Calu3 (cell line): ENCODE results near the gene PARN. TPM values are rescaled to one million over a fixed set of nuclear protein-coding genes. Genes with fewer than 3 reads are reported as not detected.
"Not testable (repeated sequence)": the region's sequence is repeated elsewhere in the genome, so short reads cannot be mapped to it uniquely, and the experiment has no call there.

Experiments
- BruUV-seq: library from RNA; stranded (reverse); fragments of 400-500 nt; replicated peaks from 2 replicates; lab custom pipeline; 2021; lab: Mats Ljungman, UMichigan
- CTCF ChIA-PET: fragments of 300-600 bp; sonication (Branson Sonifier 250); formaldehyde crosslinking; loops from one replicate; lab custom pipeline; 2022; ENCODE audit warnings: antibody characterized with exemption; lab: Charles Lee
- DNase-seq: peaks from one replicate; pipeline ENCODE4 v3.0.0; 2022
- H3K27ac Mint-ChIP-seq: one replicate; pipeline ENCODE4 v1.8.0; 2022; ENCODE audit warnings: mixed read lengths; ENCODE audit not compliant: unreplicated experiment
- H3K27me3 Mint-ChIP-seq: one replicate; pipeline ENCODE4 v1.8.0; 2022; ENCODE audit warnings: mixed read lengths; ENCODE audit not compliant: unreplicated experiment
- H3K36me3 Mint-ChIP-seq: one replicate; pipeline ENCODE4 v1.8.0; 2022; ENCODE audit warnings: mild to moderate bottlenecking, moderate library complexity, mixed read lengths; ENCODE audit not compliant: insufficient read depth, unreplicated experiment
- H3K4me1 Mint-ChIP-seq: one replicate; pipeline ENCODE4 v1.8.0; 2022; ENCODE audit warnings: mild to moderate bottlenecking, low read depth, mixed read lengths; ENCODE audit not compliant: unreplicated experiment
- H3K4me3 Mint-ChIP-seq: one replicate; pipeline ENCODE4 v1.8.0; 2022; ENCODE audit warnings: mild to moderate bottlenecking, low read depth, moderate library complexity, mixed read lengths; ENCODE audit not compliant: unreplicated experiment
- H3K9me3 Mint-ChIP-seq: one replicate; pipeline ENCODE4 v1.8.0; 2022; ENCODE audit warnings: low read depth, mixed read lengths; ENCODE audit not compliant: unreplicated experiment
- CTCF ChIP-seq: fragments of 200-600 bp; IDR thresholded peaks from one replicate; pipeline ENCODE4 v1.8.0; 2022; ENCODE audit warnings: antibody characterized with exemption; ENCODE audit not compliant: unreplicated experiment
- intact Hi-C: fragments of 100-400 bp; cut with micrococcal nuclease; formaldehyde crosslinking; loops from one replicate; pipeline ENCODE4 v1.10.0; 2022; ENCODE audit not compliant: unreplicated experiment
- total RNA-seq: library from RNA; stranded (reverse); gene quantifications from 2 replicates; pipeline ENCODE4 v1.2.3, GENCODE V29; 2022

Gene PARN
- total RNA-seq, 1 experiment from 2014 or later: 59.1 TPM

GRCh38 chr16:14553447-14553846, 76.6 kb downstream of the PARN start:
- Mint-ChIP-seq H3K4me3 (no peak overlapping the region), H3K36me3 (peaks cover 10% of the 10 kb centered on the region), H3K27ac (no peak overlapping the region), H3K9me3 (no peaks in the 10 kb centered on the region), H3K4me1 (peaks cover 24% of the 10 kb centered on the region), H3K27me3 (no peaks in the 10 kb centered on the region)
- CTCF ChIA-PET: interaction anchor here (0.7 kb wide), 1 partner anchor 9 kb away, joined by 3 read pairs; no protein-coding TSS in a partner anchor
- no peak for DNase-seq
- TF ChIP-seq CTCF: no peak
- intact Hi-C loops: no loop called here
- no TSS peak for BruUV-seq

- no peaks in the 10 kb centered on the region for H3K27me3 Mint-ChIP-seq
- CTCF ChIA-PET: interaction anchor here (0.6 to 0.9 kb wide), 6 partner anchors 13 to 214 kb away, joined by 3 to 4 read pairs (median 3); no protein-coding TSS in a partner anchor
- BruUV-seq: no TSS peak
- intact Hi-C loops: loop anchor here (5.0 to 10.0 kb wide), 3 partner anchors 78 to 455 kb away; no protein-coding TSS in a partner anchor
- peak overlapping the region; percentile 44 for H3K4me3 Mint-ChIP-seq
- peaks cover 51% of the 10 kb centered on the region for H3K4me1 Mint-ChIP-seq
- H3K9me3 Mint-ChIP-seq: no peaks in the 10 kb centered on the region
- H3K27ac Mint-ChIP-seq: peak overlapping the region; percentile 64
- DNase-seq: peak; percentile 30
- peaks cover 16% of the 10 kb centered on the region for H3K36me3 Mint-ChIP-seq
- TF ChIP-seq CTCF: no peak
Observed at GRCh38 chr16:14549789-14550153, 80.3 kb downstream of the PARN start.

GRCh38 chr16:14548933-14549788, 80.9 kb downstream of the PARN start:
- no peak for DNase-seq
- CTCF ChIA-PET: interaction anchor here (0.6 to 0.9 kb wide), 5 partner anchors 13 to 171 kb away, joined by 3 to 4 read pairs (median 3); no protein-coding TSS in a partner anchor
- Mint-ChIP-seq H3K27me3 (no peaks in the 10 kb centered on the region), H3K4me1 (peaks cover 51% of the 10 kb centered on the region), H3K4me3 (peak overlapping the region; percentile 44), H3K27ac (peak overlapping the region; percentile 64), H3K9me3 (no peaks in the 10 kb centered on the region), H3K36me3 (peaks cover 16% of the 10 kb centered on the region)
- TF ChIP-seq CTCF: no peak
- no TSS peak for BruUV-seq
- intact Hi-C loops: loop anchor here (5.0 to 10.0 kb wide), 3 partner anchors 78 to 454 kb away; no protein-coding TSS in a partner anchor

GRCh38 chr16:14545346-14545884, 84.6 kb downstream of the PARN start:
- Mint-ChIP-seq H3K9me3 (peaks cover 6% of the 10 kb centered on the region), H3K4me3 (peak overlapping the region; percentile 0), H3K27me3 (no peaks in the 10 kb centered on the region), H3K36me3 (peaks cover 31% of the 10 kb centered on the region), H3K27ac (peak overlapping the region; percentile 4), H3K4me1 (peaks cover 47% of the 10 kb centered on the region)
- CTCF ChIA-PET: interaction anchor here (0.7 to 0.9 kb wide), 3 partner anchors 20 to 296 kb away, joined by 3 to 4 read pairs (median 3); no protein-coding TSS in a partner anchor
- TF ChIP-seq CTCF: no peak
- intact Hi-C loops: loop anchor here (2.0 to 10.0 kb wide), 4 partner anchors 19 to 451 kb away; no protein-coding TSS in a partner anchor
- DNase-seq: peak; percentile 63
- BruUV-seq: no TSS peak

GRCh38 chr16:14544846-14545245, 85.2 kb downstream of the PARN start:
- not testable (repeated sequence) for BruUV-seq, H3K27ac Mint-ChIP-seq, DNase-seq, H3K9me3 Mint-ChIP-seq, H3K27me3 Mint-ChIP-seq, H3K4me3 Mint-ChIP-seq
- intact Hi-C loops: loop anchor here (2.0 to 10.0 kb wide), 4 partner anchors 20 to 450 kb away; no protein-coding TSS in a partner anchor
- H3K4me1 Mint-ChIP-seq: peaks cover 41% of the 10 kb centered on the region
- CTCF ChIA-PET: interaction anchor here (0.7 to 0.9 kb wide), 3 partner anchors 20 to 295 kb away, joined by 3 to 4 read pairs (median 3); no protein-coding TSS in a partner anchor
- H3K36me3 Mint-ChIP-seq: peaks cover 26% of the 10 kb centered on the region
